ENCODE data around the gene TMEM161A.

DNA sequence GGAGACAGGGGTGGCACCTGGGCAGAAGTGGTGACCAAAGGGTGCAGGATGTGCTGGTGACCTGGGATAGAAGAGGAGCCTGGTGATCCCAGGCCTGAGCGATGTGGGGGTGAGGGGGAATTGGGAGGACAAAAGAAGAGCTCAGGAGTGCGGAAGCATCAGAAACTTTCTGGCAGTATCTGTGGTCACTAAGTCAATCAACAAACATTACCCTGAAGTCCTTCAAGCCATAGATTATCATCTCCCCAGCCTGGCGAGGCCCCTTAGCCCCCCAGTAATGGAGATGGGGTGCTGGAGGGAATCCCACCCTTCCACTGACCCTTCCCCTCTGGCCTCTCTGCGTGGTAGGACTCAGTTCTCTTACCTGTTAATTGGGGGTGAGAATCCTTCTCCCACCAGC lies 21.3 kb upstream of the TMEM161A start:
- no peak for TF ChIP-seq POLR2A (IDR thresholded peaks at IDR 0.05)
- TF ChIP-seq, protein P1, sequence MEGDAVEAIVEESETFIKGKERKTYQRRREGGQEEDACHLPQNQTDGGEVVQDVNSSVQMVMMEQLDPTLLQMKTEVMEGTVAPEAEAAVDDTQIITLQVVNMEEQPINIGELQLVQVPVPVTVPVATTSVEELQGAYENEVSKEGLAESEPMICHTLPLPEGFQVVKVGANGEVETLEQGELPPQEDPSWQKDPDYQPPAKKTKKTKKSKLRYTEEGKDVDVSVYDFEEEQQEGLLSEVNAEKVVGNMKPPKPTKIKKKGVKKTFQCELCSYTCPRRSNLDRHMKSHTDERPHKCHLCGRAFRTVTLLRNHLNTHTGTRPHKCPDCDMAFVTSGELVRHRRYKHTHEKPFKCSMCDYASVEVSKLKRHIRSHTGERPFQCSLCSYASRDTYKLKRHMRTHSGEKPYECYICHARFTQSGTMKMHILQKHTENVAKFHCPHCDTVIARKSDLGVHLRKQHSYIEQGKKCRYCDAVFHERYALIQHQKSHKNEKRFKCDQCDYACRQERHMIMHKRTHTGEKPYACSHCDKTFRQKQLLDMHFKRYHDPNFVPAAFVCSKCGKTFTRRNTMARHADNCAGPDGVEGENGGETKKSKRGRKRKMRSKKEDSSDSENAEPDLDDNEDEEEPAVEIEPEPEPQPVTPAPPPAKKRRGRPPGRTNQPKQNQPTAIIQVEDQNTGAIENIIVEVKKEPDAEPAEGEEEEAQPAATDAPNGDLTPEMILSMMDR (IDR thresholded peaks at IDR 0.05) = no peak
- no peak for TF ChIP-seq POLR2AphosphoS5 (IDR thresholded peaks at IDR 0.05)
- TF ChIP-seq EP300 (IDR thresholded peaks at IDR 0.05) = no peak
